Esophagus muscularis mucosa (tissue), 3 donors: ENCODE results near the gene MAP2K2.

Experiments
- POLR2A ChIP-seq: fragments of 450-650 bp; IDR thresholded peaks from one replicate; pipeline ENCODE4 v1.6.1; 2017; ENCODE audit warnings: antibody characterized with exemption, moderate library complexity, mild to moderate bottlenecking, low read depth
- TF ChIP-seq, protein P1 (sequence below), 3 experiments: fragments of 200-600 bp in 2 of 3; fragments of 450-650 bp in 1 of 3; sonication (generic) in 2 of 3; IDR thresholded peaks; one replicate each; pipeline ENCODE4 v1.5.1; 2017 to 2019; ENCODE audit warnings: antibody characterized with exemption in 3 of 3, mild to moderate bottlenecking in 2 of 3, moderate library complexity in 1 of 3

DNA sequence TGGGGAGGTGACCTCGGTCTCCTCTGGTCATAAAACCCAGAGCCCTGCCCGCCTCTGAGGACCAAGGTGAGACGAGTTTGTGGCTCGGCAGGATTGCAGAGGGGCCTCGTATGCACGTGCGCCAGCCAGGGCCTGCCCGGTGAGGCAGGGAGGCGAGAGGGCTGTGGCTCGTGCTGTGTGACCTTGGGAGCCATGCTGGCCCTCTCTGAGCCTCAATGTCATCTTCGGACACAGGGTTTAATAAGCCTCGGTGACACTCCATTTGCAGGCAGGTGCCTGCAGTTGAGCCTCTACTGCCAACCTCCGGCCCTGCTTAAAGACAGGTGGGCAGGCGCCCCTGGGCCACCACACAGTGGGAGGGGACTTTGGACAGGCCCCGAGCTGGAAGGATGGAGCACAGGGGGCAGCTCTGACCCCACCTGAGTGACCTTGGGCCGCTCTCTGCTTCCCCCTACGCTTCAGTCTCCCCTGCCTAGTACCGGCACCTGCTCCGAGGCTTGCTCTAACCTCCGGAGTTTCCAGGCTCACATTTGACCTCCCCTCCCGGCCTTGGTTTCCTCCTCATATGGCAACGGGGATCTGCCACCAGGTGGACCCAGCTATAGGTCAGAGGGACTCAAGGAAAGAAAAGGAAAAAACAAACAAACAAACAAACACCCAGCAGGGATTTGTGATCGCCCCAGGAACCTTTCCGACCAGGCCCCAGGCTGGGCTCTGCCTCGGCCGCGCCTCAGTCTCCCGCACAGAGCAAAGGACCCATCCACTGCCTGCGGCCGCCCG lies 60.4 kb downstream of the MAP2K2 start:
- TF ChIP-seq, protein P1, sequence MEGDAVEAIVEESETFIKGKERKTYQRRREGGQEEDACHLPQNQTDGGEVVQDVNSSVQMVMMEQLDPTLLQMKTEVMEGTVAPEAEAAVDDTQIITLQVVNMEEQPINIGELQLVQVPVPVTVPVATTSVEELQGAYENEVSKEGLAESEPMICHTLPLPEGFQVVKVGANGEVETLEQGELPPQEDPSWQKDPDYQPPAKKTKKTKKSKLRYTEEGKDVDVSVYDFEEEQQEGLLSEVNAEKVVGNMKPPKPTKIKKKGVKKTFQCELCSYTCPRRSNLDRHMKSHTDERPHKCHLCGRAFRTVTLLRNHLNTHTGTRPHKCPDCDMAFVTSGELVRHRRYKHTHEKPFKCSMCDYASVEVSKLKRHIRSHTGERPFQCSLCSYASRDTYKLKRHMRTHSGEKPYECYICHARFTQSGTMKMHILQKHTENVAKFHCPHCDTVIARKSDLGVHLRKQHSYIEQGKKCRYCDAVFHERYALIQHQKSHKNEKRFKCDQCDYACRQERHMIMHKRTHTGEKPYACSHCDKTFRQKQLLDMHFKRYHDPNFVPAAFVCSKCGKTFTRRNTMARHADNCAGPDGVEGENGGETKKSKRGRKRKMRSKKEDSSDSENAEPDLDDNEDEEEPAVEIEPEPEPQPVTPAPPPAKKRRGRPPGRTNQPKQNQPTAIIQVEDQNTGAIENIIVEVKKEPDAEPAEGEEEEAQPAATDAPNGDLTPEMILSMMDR (IDR thresholded peaks at IDR 0.05) = no peak
- no peak for TF ChIP-seq POLR2A
